GM18858 (cell line): ENCODE results near the gene BCL2L13.
"Not testable (repeated sequence)": the region's sequence is repeated elsewhere in the genome, so short reads cannot be mapped to it uniquely, and the experiment has no call there.

Experiments used
- ATAC-seq: cut with Tn5 transposase; IDR thresholded peaks from one replicate; pipeline ENCODE4 v1.9.1; 2021; ENCODE audit not compliant: unreplicated experiment

The BCL2L13 gene

GRCh38 chr22:17694193-17694592, 55.6 kb downstream of the BCL2L13 start:
- no peak for ATAC-seq

GRCh38 chr22:17694752-17695151, 56.2 kb downstream of the BCL2L13 start:
- no peak for ATAC-seq

- no peak for ATAC-seq
These were observed 57.4 kb downstream of the BCL2L13 start for GRCh38 chr22:17695986-17696385.

DNA sequence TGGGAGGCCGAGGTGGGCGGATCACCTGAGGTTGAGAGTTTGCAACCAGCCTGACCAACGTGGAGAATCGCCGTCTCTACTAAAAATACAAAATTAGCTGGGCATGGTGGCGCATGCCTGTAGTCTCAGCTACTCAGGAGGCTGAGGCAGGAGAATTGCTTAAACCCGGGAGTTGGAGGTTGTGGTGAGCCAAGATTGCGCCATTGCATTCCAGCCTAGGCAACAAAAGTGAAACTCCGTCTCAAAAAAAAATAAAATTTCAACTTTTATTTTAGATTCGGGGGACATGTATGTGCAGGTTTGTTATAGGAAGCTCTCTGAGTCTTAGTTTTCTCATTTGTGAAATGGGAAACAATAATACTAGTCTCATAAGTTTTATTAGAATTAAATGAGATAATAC, 58.6 kb downstream of the BCL2L13 start:
- ATAC-seq: not testable (repeated sequence)

DNA sequence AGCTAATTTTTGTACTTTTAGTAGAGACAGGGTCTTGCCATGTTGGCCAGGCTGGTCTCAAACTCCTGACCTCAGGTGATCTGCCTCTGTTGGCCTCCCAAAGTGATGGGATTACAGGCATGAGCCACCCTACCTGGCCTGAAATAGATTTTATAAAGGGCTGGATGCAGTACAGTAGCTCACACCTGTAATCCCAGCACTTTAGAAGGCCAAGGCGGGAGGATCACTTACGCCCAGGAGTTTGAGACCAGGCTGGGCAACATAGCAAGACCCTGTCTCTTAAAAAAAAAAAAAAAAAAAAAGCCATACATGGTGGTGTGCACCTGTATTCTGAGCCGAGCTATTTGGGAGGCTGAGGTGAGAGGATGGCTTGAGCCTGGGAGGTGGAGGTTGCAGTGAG, 59.7 kb downstream of the BCL2L13 start:
- ATAC-seq: not testable (repeated sequence)

- ATAC-seq: no peak
These were observed 60.4 kb downstream of the BCL2L13 start for GRCh38 chr22:17698948-17699347.

DNA sequence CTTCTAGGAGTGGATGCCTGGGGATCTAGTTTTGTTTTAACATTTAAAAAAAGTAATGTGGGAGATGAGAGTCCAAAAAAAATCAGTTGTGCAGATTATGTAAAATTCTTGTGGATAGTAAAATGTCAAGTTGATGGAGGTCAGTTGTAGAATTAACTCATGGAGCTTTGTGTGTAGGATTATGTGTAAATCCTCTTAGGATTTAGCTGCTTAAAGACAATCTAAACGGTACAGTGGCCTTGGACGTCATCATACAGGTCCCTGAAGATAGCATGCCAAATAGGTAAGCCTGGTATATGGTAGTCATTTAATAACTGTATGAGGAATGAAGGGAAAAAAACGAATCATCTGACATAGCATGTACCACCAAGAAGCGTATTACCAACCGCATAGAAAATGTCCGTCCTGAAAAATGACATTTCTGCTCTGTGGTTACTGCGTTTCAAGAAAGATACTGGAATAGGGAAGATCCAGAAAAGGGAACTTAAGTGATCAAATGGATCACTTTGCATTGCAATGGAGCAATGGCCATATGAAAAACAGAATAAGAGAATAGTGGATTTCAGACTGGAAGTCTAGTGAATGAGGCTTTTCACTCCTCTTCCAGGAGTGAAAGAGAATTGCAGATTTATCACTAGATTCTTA, 61.3 kb downstream of the BCL2L13 start:
- ATAC-seq: no peak

DNA sequence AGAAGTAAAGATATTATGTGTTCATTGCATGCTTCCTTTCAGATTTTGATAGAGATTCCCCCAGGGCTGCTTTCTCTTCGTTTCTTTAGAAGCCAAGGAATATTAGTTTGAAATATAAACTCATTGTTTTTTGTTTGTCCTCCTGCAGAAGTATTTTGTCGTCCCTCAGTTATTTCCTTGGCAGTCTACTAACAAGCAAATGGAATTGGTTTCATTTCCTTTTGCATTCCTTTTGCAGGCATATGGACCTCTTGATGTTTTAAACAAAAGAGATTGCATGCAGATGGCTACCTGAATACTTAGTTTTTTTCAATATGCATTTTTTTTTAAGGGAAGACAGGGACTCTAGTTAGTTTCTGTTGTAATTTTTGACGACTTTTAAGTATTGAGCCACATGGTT, 62.2 kb downstream of the BCL2L13 start:
- ATAC-seq: no peak

- no peak for ATAC-seq
These were observed 65.3 kb downstream of the BCL2L13 start for GRCh38 chr22:17703811-17704210.

GRCh38 chr22:17705546-17705945, 67.0 kb downstream of the BCL2L13 start:
- no peak for ATAC-seq

GRCh38 chr22:17705951-17706900, 67.7 kb downstream of the BCL2L13 start:
- ATAC-seq: peak; percentile 93

- no peak for ATAC-seq
These were observed 68.4 kb downstream of the BCL2L13 start for GRCh38 chr22:17706947-17707346.

GRCh38 chr22:17707526-17707925, 69.0 kb downstream of the BCL2L13 start:
- ATAC-seq: no peak

DNA sequence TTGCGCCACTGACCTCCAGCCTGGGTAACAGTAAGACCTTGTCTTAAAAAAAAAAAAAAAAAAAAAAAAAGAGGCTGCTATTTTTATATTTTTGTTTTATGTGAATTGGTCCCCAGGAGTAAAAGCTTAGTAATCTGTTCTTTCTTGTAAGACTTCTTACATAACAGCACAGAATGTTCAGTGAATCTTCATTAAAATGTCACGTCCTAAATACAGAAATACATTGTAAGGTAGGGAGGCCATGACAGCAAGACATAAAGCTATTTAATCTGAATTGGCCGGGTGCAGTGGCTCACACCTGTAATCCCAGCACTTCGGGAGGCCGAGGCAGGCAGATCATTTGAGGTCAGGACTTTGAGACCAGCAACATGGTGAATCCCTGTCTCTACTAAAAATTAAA, 71.5 kb downstream of the BCL2L13 start:
- no peak for ATAC-seq

GRCh38 chr22:17712441-17712840, 73.9 kb downstream of the BCL2L13 start:
- ATAC-seq: no peak

- ATAC-seq: no peak
These were observed 78.0 kb downstream of the BCL2L13 start for GRCh38 chr22:17716529-17716928.

GRCh38 chr22:17717708-17718107, 79.2 kb downstream of the BCL2L13 start:
- ATAC-seq: no peak

- no peak for ATAC-seq
These were observed 81.4 kb downstream of the BCL2L13 start for GRCh38 chr22:17719911-17720310.

- ATAC-seq: no peak
These were observed 85.7 kb downstream of the BCL2L13 start for GRCh38 chr22:17724241-17724640.

DNA sequence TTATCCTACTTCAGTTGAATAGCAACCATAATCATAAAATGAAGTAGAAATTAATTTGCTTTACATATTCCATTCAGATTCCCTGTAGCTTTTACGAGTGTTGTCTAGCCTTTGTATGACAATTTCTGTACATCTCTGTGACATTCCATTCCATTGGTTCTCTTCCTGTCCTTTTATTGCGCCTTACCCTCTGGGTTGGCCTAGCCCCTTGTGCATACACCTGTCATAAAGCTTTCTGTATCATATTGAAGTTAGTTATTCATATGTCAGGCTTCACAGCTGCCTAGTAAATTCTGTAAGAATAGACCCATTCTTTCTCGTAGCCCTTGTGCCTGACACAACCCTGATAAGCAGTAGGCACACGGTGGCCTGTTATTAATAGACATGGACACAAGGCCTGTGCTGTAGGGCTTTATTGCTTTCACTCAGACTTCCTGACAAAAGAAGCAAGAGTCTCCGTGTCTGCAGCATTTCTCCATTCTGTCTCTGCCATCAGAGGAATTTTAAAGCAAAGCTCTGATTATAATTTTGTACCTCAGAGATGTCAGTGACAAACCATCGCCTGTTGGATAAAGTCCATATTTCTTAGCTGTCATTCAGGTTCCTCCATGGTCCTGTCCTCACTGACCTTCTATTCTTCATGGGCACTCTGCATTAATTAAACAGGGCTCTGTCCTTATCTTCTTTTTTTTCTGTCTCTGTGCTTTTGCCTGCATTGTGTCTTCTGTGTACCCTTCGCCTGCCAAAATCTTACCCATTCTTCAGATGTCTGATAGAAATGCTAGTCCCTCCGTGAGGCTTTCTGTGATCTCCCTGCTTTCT, 86.3 kb downstream of the BCL2L13 start:
- ATAC-seq: no peak

DNA sequence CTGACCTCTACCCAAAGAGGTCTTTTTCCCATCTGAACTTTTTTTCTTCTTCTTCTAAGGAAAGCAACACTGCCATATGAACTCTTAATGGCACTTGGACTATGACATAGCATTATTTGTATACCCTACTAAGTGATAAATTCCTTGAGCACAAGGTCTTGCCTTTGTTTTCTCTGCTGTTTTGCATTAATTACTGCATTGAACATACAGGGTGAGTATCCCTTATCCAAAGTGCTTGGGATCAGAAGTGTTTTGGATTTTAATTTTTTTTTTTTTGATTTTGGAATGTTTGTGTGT, 86.9 kb downstream of the BCL2L13 start:
- ATAC-seq: no peak
